HepG2 (cell line): ENCODE measurements around the gene GMEB2. TPM values are rescaled to one million over a fixed set of nuclear protein-coding genes. Genes with fewer than 3 reads are reported as not detected.

ENCODE experiments used
- AGO2 ChIP-seq: fragments of 200-400 bp; formaldehyde crosslinking; optimal IDR thresholded peaks from 2 replicates; pipeline ENCODE3; 2017; ENCODE audit warnings: mild to moderate bottlenecking, low read depth, low read length, moderate library complexity
- DR1 ChIP-seq: sonication (generic); formaldehyde crosslinking; IDR thresholded peaks from 2 replicates; pipeline ENCODE4 v1.8.0; 2021; ENCODE audit warnings: mild to moderate bottlenecking, missing genetic modification reagents, inconsistent platforms
- EEA1 ChIP-seq: sonication (generic); formaldehyde crosslinking; IDR thresholded peaks from 2 replicates; pipeline ENCODE4 v1.5.1; 2020; ENCODE audit warnings: mild to moderate bottlenecking, missing genetic modification reagents, borderline replicate concordance
- MIER3 ChIP-seq: IDR thresholded peaks from 2 replicates; pipeline ENCODE4 v1.6.1; 2016; ENCODE audit warnings: missing compliant biosample characterization, borderline replicate concordance
- PHF21A ChIP-seq: sonication (generic); formaldehyde crosslinking; IDR thresholded peaks from 2 replicates; pipeline ENCODE4 v1.5.0; 2020; ENCODE audit warnings: mild to moderate bottlenecking, missing genetic modification reagents
- POLR2G ChIP-seq: fragments of 200-400 bp; formaldehyde crosslinking; IDR thresholded peaks from 2 replicates; pipeline ENCODE4 v1.6.1; 2018; ENCODE audit warnings: mild to moderate bottlenecking, low read depth, low read length, moderate library complexity
- SCMH1 ChIP-seq: sonication (generic); formaldehyde crosslinking; IDR thresholded peaks from 2 replicates; pipeline ENCODE4 v1.9.0; 2021; ENCODE audit warnings: missing genetic modification reagents, mild to moderate bottlenecking, borderline replicate concordance
- SIN3B ChIP-seq: fragments of 150-350 bp; IDR thresholded peaks from 2 replicates; pipeline ENCODE4 v1.6.1; 2014; ENCODE audit warnings: low read length
- YEATS4 ChIP-seq: sonication (generic); formaldehyde crosslinking; IDR thresholded peaks from 2 replicates; pipeline ENCODE4 v1.4.0; 2020; ENCODE audit warnings: missing genetic modification reagents, borderline replicate concordance
- ZBTB1 ChIP-seq: sonication (generic); formaldehyde crosslinking; IDR thresholded peaks from 2 replicates; pipeline ENCODE4 v1.4.0; 2020; ENCODE audit warnings: missing genetic modification reagents, borderline replicate concordance
- ZNF264 ChIP-seq: sonication (generic); formaldehyde crosslinking; IDR thresholded peaks from 2 replicates; pipeline ENCODE4 v1.4.0; 2020; ENCODE audit warnings: missing genetic modification reagents
- ZNF280B ChIP-seq: sonication (generic); formaldehyde crosslinking; IDR thresholded peaks from 2 replicates; pipeline ENCODE4 v1.5.0; 2020; ENCODE audit warnings: missing genetic modification reagents, mild to moderate bottlenecking, borderline replicate concordance
- ZNF44 ChIP-seq: sonication (generic); formaldehyde crosslinking; IDR thresholded peaks from 2 replicates; pipeline ENCODE4 v1.5.1; 2020; ENCODE audit warnings: mild to moderate bottlenecking, missing genetic modification reagents
- ZNF639 ChIP-seq: conservative IDR thresholded peaks from 2 replicates; pipeline ENCODE4 v1.6.1; 2018; ENCODE audit warnings: missing genetic modification reagents
- polyA plus RNA-seq, 8 experiments: library from polyadenylated mRNA; depleted of rRNA in 3 of 8; stranded (reverse) in 7 of 8; unstranded in 1 of 8; fragments of >200 nt; fragmentation: Illumina TruSeq in 4 of 8; extraction: Trizol in 4 of 8; gene quantifications; 2 replicates each; pipeline versions ENCODE4 v1.2.1 to v1.2.3, GENCODE V29; 2011 to 2016; ENCODE audit warnings: low read depth in 4 of 8, missing spikeins in 1 of 8, mixed read lengths in 1 of 8; ENCODE audit not compliant: insufficient read depth in 1 of 8
- total RNA-seq, 5 experiments: library from RNA; depleted of rRNA; stranded (reverse); fragments of >200 nt; fragmentation: Illumina TruSeq; extraction: Trizol; gene quantifications; 2 replicates each; pipeline ENCODE4 v1.2.3, GENCODE V29; 2016; ENCODE audit warnings: low read depth in 1 of 5
- TF ChIP-seq, protein P1 (sequence below): fragments of 450-650 bp; IDR thresholded peaks from 2 replicates; pipeline ENCODE4 v1.6.1; 2016
- TF ChIP-seq, protein P2 (sequence below), 2 experiments: sonication (generic) in 1 of 2; formaldehyde crosslinking in 1 of 2; IDR thresholded peaks; 2 replicates each; pipeline versions ENCODE4 v1.6.1 to v1.9.0; 2014 to 2022; ENCODE audit warnings: antibody characterized with exemption in 1 of 2, borderline replicate concordance in 1 of 2, inconsistent platforms in 1 of 2, low read depth in 1 of 2, missing genetic modification reagents in 1 of 2

Gene GMEB2
- total and polyA plus RNA-seq, 2 of the 13 experiments (the other 11 are each of a cell fraction or from before 2014, with no cell fraction given): 10.6 to 12.4 TPM

DNA sequence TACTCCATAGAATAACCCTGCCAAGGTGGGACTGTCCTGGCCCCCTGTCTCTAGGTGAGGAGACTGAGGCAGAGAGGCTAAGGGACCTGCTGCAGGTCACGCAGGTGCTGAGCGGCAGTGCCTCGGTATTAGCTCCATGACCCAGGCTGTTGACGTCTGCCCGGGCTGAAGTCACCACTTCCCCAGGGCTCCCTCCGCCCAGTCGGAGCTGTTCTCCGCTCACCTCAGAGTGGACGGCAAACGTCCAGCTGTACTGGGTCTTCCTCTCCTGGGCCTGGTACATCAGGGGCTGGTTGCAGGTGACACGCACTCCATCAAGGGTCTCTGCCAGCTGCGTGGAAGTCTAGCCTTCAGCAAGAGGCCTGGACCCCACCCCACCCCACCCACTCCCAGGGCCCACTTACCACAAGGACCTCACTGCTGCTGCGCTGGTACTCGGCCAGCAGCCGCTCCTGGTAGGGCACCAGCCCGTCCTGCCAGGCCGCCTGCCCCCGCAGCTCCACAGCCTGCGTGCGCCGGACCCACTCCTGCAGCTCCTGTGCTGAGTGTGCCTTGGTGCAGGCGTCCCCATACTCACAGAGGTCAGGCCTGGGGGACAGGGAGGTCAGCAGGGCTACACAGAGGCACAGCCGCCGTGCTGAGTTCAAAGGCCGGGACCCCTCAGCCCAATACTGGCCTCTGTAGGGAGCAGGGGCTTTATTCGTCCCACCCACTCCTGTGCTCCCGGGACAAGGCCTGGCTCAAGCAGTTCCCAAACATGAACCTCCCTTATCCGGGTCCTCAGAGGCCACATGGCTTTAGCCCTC, 56.4 kb downstream of the GMEB2 start (continued):
- TF ChIP-seq, protein P1, sequence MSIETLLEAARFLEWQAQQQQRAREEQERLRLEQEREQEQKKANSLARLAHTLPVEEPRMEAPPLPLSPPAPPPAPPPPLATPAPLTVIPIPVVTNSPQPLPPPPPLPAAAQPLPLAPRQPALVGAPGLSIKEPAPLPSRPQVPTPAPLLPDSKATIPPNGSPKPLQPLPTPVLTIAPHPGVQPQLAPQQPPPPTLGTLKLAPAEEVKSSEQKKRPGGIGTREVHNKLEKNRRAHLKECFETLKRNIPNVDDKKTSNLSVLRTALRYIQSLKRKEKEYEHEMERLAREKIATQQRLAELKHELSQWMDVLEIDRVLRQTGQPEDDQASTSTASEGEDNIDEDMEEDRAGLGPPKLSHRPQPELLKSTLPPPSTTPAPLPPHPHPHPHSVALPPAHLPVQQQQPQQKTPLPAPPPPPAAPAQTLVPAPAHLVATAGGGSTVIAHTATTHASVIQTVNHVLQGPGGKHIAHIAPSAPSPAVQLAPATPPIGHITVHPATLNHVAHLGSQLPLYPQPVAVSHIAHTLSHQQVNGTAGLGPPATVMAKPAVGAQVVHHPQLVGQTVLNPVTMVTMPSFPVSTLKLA: peak; percentile 27; the same call in 1 of the 2 replicates
- TF ChIP-seq MIER3 (CRISPR knock-in tag): no peak
- TF ChIP-seq PHF21A (CRISPR knock-in tag): no peak
- TF ChIP-seq ZBTB1: no peak
- TF ChIP-seq YEATS4 (CRISPR knock-in tag): no peak
- no peak for TF ChIP-seq EEA1
- no peak for TF ChIP-seq ZNF44
- TF ChIP-seq, protein P2, sequence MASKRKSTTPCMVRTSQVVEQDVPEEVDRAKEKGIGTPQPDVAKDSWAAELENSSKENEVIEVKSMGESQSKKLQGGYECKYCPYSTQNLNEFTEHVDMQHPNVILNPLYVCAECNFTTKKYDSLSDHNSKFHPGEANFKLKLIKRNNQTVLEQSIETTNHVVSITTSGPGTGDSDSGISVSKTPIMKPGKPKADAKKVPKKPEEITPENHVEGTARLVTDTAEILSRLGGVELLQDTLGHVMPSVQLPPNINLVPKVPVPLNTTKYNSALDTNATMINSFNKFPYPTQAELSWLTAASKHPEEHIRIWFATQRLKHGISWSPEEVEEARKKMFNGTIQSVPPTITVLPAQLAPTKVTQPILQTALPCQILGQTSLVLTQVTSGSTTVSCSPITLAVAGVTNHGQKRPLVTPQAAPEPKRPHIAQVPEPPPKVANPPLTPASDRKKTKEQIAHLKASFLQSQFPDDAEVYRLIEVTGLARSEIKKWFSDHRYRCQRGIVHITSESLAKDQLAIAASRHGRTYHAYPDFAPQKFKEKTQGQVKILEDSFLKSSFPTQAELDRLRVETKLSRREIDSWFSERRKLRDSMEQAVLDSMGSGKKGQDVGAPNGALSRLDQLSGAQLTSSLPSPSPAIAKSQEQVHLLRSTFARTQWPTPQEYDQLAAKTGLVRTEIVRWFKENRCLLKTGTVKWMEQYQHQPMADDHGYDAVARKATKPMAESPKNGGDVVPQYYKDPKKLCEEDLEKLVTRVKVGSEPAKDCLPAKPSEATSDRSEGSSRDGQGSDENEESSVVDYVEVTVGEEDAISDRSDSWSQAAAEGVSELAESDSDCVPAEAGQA (IDR thresholded peaks at IDR 0.05; ENCODE audit: low read depth): no peak
- TF ChIP-seq, protein P2 (CRISPR knock-in tag; IDR thresholded peaks at IDR 0.05; ENCODE audit: borderline replicate concordance): no peak
- TF ChIP-seq ZNF280B: no peak
- TF ChIP-seq SIN3B: no peak
- TF ChIP-seq SCMH1 (CRISPR knock-in tag): no peak
- no peak for TF ChIP-seq DR1
- TF ChIP-seq POLR2G: 0 out of 2 replicates have a peak, but pooled peaks have one; percentile 17
- TF ChIP-seq AGO2: peak; percentile 72
- no peak for TF ChIP-seq ZNF639 (CRISPR knock-in tag)
- no peak for TF ChIP-seq ZNF264
